OCI-LY7 (cell line): ENCODE results near the gene SNAP29. TPM values are rescaled to one million over a fixed set of nuclear protein-coding genes. Genes with fewer than 3 reads are reported as not detected.
"Not testable (repeated sequence)": the region's sequence is repeated elsewhere in the genome, so short reads cannot be mapped to it uniquely, and the experiment has no call there.

Source experiments
- BruUV-seq: library from RNA; stranded (reverse); fragments of 400-500 nt; replicated peaks from 2 replicates; lab custom pipeline; 2021; lab: Mats Ljungman, UMichigan
- CTCF ChIA-PET: fragments of 300-600 bp; sonication (Branson Sonifier 250); formaldehyde crosslinking; loops from one replicate; lab custom pipeline; 2022; ENCODE audit warnings: antibody characterized with exemption; ENCODE audit not compliant: unreplicated experiment; lab: Charles Lee
- POLR2A ChIA-PET: fragments of 300-600 bp; sonication (Branson Sonifier 250); formaldehyde crosslinking; loops from one replicate; lab custom pipeline; 2022; ENCODE audit warnings: antibody characterized with exemption; lab: Charles Lee
- DNase-seq: peaks from one replicate; pipeline ENCODE4 v3.0.0-alpha.2; 2015; ENCODE audit warnings: low spot score
- H2AFZ ChIP-seq: fragments of 200-600 bp; sonication (generic), shearing (Covaris generic); 2 replicates; pipeline ENCODE4 v1.6.1; 2014; ENCODE audit warnings: mild to moderate bottlenecking, antibody characterized with exemption, low read length, moderate library complexity
- H3K27ac ChIP-seq: fragments of 200-600 bp; sonication (generic); 2 replicates; pipeline ENCODE4 v1.5.1; 2014; ENCODE audit warnings: mixed run types, low read depth, mild to moderate bottlenecking, moderate library complexity, low read length, inconsistent platforms; ENCODE audit not compliant: poor library complexity, severe bottlenecking
- H3K36me3 ChIP-seq: fragments of 200-600 bp; sonication (generic); 2 replicates; pipeline ENCODE4 v1.6.1; 2014; ENCODE audit warnings: mild to moderate bottlenecking, antibody characterized with exemption, low read length, moderate library complexity, mixed read lengths; ENCODE audit not compliant: insufficient read depth
- H3K4me1 ChIP-seq: fragments of 200-600 bp; sonication (generic); 2 replicates; pipeline ENCODE4 v1.5.1; 2014; ENCODE audit warnings: mild to moderate bottlenecking, low read length; ENCODE audit not compliant: insufficient read depth, poor library complexity, severe bottlenecking
- H3K4me2 ChIP-seq: fragments of 200-600 bp; sonication (generic); 2 replicates; pipeline ENCODE4 v1.6.1; 2014; ENCODE audit warnings: mild to moderate bottlenecking, low read length
- H3K4me3 ChIP-seq: fragments of 200-600 bp; sonication (generic); 2 replicates; pipeline ENCODE4 v1.5.1; 2014; ENCODE audit warnings: mild to moderate bottlenecking, low read depth, low read length; ENCODE audit not compliant: poor library complexity, severe bottlenecking
- H3K79me2 ChIP-seq: fragments of 200-600 bp; sonication (generic); 2 replicates; pipeline ENCODE4 v1.6.1; 2016; ENCODE audit warnings: low read depth, mild to moderate bottlenecking, low read length, moderate library complexity, mixed read lengths; ENCODE audit not compliant: insufficient read depth
- H3K9me2 ChIP-seq: fragments of 200-600 bp; sonication (generic); 2 replicates; pipeline ENCODE4 v1.6.1; 2016; ENCODE audit warnings: mild to moderate bottlenecking, low read length, mixed read lengths; ENCODE audit not compliant: insufficient read depth
- H3K9me3 ChIP-seq: fragments of 200-600 bp; sonication (generic); 2 replicates; pipeline ENCODE4 v1.6.1; 2014; ENCODE audit warnings: mild to moderate bottlenecking, mixed run types, low read length, mixed read lengths
- H4K20me1 ChIP-seq: fragments of 200-600 bp; sonication (generic); 2 replicates; pipeline ENCODE4 v1.6.1; 2014; ENCODE audit warnings: mild to moderate bottlenecking, antibody characterized with exemption, low read length, moderate library complexity, mixed read lengths; ENCODE audit not compliant: insufficient read depth
- CTCF ChIP-seq: fragments of 200-600 bp; sonication (generic); conservative IDR thresholded peaks from 2 replicates; pipeline ENCODE4 v1.5.1; 2014; ENCODE audit warnings: mild to moderate bottlenecking, antibody characterized with exemption, low read length, moderate library complexity, mixed read lengths
- EZH2phosphoT487 ChIP-seq: fragments of 200-600 bp; sonication (generic); IDR thresholded peaks from 2 replicates; pipeline ENCODE4 v1.6.1; 2018; ENCODE audit warnings: low read depth, borderline replicate concordance, mild to moderate bottlenecking, mixed run types, antibody characterized with exemption, low read length, moderate library complexity, mixed read lengths
- intact Hi-C: fragments of 100-400 bp; cut with micrococcal nuclease; formaldehyde crosslinking; loops from one replicate; pipeline ENCODE4 v1.10.0; 2022; ENCODE audit not compliant: unreplicated experiment
- total RNA-seq, 2 experiments: library from RNA; depleted of rRNA in 1 of 2; stranded (reverse); fragments of >200 nt in 1 of 2; shearing (Covaris generic) in 1 of 2; gene quantifications; 2 replicates each; pipeline ENCODE4 v1.2.3, GENCODE V29; 2014 to 2022

SNAP29 gene
- total RNA-seq, 2 experiments from 2014 or later = 12.7 to 26.9 TPM

GRCh38 chr22:20816559-20816958, 42.2 kb upstream of the SNAP29 start:
- DNase-seq = no peak
- intact Hi-C loops = no loop called here
- POLR2A ChIA-PET = no interaction called here

DNA sequence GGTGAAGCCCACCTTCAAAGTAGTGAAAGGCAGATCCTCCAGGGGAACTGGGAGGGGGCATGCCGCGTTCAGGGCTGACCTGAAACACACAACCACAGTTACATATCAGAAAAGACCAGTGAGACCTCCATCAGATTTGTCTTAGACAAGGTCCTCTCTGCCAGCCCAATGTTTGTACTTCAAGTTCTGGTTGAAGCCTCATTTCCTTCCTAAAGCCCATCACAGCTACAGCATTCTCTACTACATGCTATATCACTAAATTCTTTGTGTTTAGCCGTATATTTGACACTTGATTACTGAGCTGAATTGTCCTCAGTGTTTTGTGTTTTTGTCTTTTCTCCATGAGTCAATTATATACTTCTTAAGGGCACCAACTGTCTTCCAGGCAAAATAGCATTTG, 40.3 kb upstream of the SNAP29 start:
- H3K4me1 ChIP-seq = no peaks in the 10 kb centered on the region
- H3K9me3 ChIP-seq = no peaks in the 10 kb centered on the region
- peaks cover 62% of the 10 kb centered on the region for H3K36me3 ChIP-seq
- BruUV-seq = no TSS peak
- H3K79me2 ChIP-seq = no peaks in the 10 kb centered on the region
- H3K4me2 ChIP-seq = no peak overlapping the region
- no peak overlapping the region for H3K4me3 ChIP-seq
- no peaks in the 10 kb centered on the region for H3K9me2 ChIP-seq
- no peak overlapping the region for H2AFZ ChIP-seq
- H4K20me1 ChIP-seq = no peaks in the 10 kb centered on the region
- intact Hi-C loops = no loop called here
- POLR2A ChIA-PET = no interaction called here
- H3K27ac ChIP-seq = no peak overlapping the region
- TF ChIP-seq CTCF = no peak
- no peak for TF ChIP-seq EZH2phosphoT487
- no peak for DNase-seq
- CTCF ChIA-PET = no interaction called here

More at GRCh38 chr22:20816559-20816958, 42.2 kb upstream of the SNAP29 start:
- peaks cover 68% of the 10 kb centered on the region for H3K36me3 ChIP-seq
- no peak overlapping the region for H3K27ac ChIP-seq
- no peaks in the 10 kb centered on the region for H3K79me2 ChIP-seq
- no peaks in the 10 kb centered on the region for H3K9me2 ChIP-seq
- H3K9me3 ChIP-seq = no peaks in the 10 kb centered on the region
- TF ChIP-seq CTCF = no peak
- CTCF ChIA-PET = no interaction called here
- H3K4me2 ChIP-seq = no peak overlapping the region
- H4K20me1 ChIP-seq = no peaks in the 10 kb centered on the region
- H3K4me3 ChIP-seq = no peak overlapping the region
- no peaks in the 10 kb centered on the region for H3K4me1 ChIP-seq
- H2AFZ ChIP-seq = no peak overlapping the region
- BruUV-seq = no TSS peak

DNA sequence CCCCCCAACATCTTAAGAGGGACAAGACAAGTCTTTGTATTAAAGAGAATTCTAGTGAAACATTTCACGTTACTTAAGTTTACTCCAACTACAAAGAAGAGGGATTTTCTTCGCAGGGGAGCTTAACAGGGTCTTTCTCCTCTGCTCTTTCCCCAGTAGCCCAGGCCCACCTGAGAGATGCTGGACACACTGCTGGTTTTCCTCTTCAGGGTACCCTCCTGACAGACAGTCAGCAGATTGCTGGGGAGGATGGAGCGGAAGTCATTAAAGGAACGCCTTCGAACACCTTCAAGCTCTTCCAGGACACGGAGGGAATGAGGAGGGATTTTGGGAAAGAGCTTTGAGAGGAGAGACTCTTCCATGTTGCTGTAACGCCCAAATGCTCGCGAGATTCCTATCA, 39.3 kb upstream of the SNAP29 start:
- CTCF ChIA-PET = no interaction called here
- BruUV-seq = no TSS peak
- H3K9me2 ChIP-seq = no peaks in the 10 kb centered on the region
- H3K79me2 ChIP-seq = no peaks in the 10 kb centered on the region
- H3K27ac ChIP-seq = no peak overlapping the region
- H3K4me2 ChIP-seq = no peak overlapping the region
- no peaks in the 10 kb centered on the region for H4K20me1 ChIP-seq
- no peaks in the 10 kb centered on the region for H3K4me1 ChIP-seq
- intact Hi-C loops = no loop called here
- H3K9me3 ChIP-seq = no peaks in the 10 kb centered on the region
- TF ChIP-seq EZH2phosphoT487 (no peak), CTCF (no peak)
- H2AFZ ChIP-seq = no peak overlapping the region
- H3K36me3 ChIP-seq = peaks cover 62% of the 10 kb centered on the region; the same call in 1 of the 2 replicates
- H3K4me3 ChIP-seq = no peak overlapping the region
- POLR2A ChIA-PET = no interaction called here
- no peak for DNase-seq

- H4K20me1 ChIP-seq, H2AFZ ChIP-seq, intact Hi-C loops, POLR2A ChIA-PET, H3K4me2 ChIP-seq, H3K9me3 ChIP-seq, H3K27ac ChIP-seq, H3K79me2 ChIP-seq, H3K4me1 ChIP-seq, CTCF ChIA-PET, H3K9me2 ChIP-seq, BruUV-seq, DNase-seq, H3K4me3 ChIP-seq: not testable (repeated sequence)
- peaks cover 68% of the 10 kb centered on the region for H3K36me3 ChIP-seq
Measured at GRCh38 chr22:20821717-20822239, 37.0 kb upstream of the SNAP29 start.
